Measurements from ENCODE around the gene ADGRV1. TPM values are rescaled to one million over a fixed set of nuclear protein-coding genes. Genes with fewer than 3 reads are reported as not detected.

Gene ADGRV1
- total RNA-seq, 4 donors from 2014 or later: 129 to 158 (median 145) TPM

- DNase-seq: no peak
- H3K36me3 ChIP-seq: no peaks in the 10 kb centered on the region
- no peak overlapping the region for H3K27ac ChIP-seq
- H3K4me3 ChIP-seq (replicated peaks in 1 of 3): no peak overlapping the region
- TF ChIP-seq CTCF (IDR thresholded peaks at IDR 0.05) (no peak), POLR2A (IDR thresholded peaks at IDR 0.05) (no peak)
- intact Hi-C loops (cut with DNase I): no loop called here
- H3K9me3 ChIP-seq: no peaks in the 10 kb centered on the region
- H3K27me3 ChIP-seq: no peaks in the 10 kb centered on the region
- H3K4me1 ChIP-seq: peaks cover 6 to 7% of the 10 kb centered on the region in 2 donors
- 95 to 98% methylated on average over 2 of the region's 2 CpGs for WGBS, 2 donors
These were observed 648.1 kb downstream of the ADGRV1 start for GRCh38 chr5:91206734-91207133.

GRCh38 chr5:91207248-91207647 lies 648.7 kb downstream of the ADGRV1 start:
- DNase-seq: no peak
- H3K27me3 ChIP-seq: no peaks in the 10 kb centered on the region
- no peak overlapping the region for H3K4me3 ChIP-seq (replicated peaks in 1 of 3)
- intact Hi-C loops (cut with DNase I): no loop called here
- H3K27ac ChIP-seq: no peak overlapping the region
- H3K4me1 ChIP-seq: peaks cover 11 to 12% of the 10 kb centered on the region in 2 donors
- TF ChIP-seq POLR2A (IDR thresholded peaks at IDR 0.05): no peak
- TF ChIP-seq CTCF (IDR thresholded peaks at IDR 0.05): no peak
- no peaks in the 10 kb centered on the region for H3K9me3 ChIP-seq
- H3K36me3 ChIP-seq: no peaks in the 10 kb centered on the region
- WGBS, 2 donors: 87 to 91% methylated on average over 3 of the region's 3 CpGs

GRCh38 chr5:91211997-91212713 lies 653.6 kb downstream of the ADGRV1 start:
- TF ChIP-seq CTCF (IDR thresholded peaks at IDR 0.05) (no peak), POLR2A (IDR thresholded peaks at IDR 0.05) (no peak)

GRCh38 chr5:91212714-91213092 lies 654.1 kb downstream of the ADGRV1 start:
- H3K4me1 ChIP-seq: peaks cover 19 to 21% of the 10 kb centered on the region in 2 donors
- TF ChIP-seq CTCF (IDR thresholded peaks at IDR 0.05) (no peak), POLR2A (IDR thresholded peaks at IDR 0.05) (no peak)
- H3K27me3 ChIP-seq: no peaks in the 10 kb centered on the region
- 55 to 72% methylated on average over 1 of the region's 1 CpG for WGBS, 2 donors
- intact Hi-C loops (cut with DNase I): no loop called here
- peak overlapping the region; percentile 2 to 58 (median 36) for H3K27ac ChIP-seq
- H3K9me3 ChIP-seq: no peaks in the 10 kb centered on the region
- no peak overlapping the region for H3K4me3 ChIP-seq (replicated peaks in 1 of 3)
- no peaks in the 10 kb centered on the region for H3K36me3 ChIP-seq
- no peak for DNase-seq

More at GRCh38 chr5:91211997-91212713, 653.6 kb downstream of the ADGRV1 start:
- no peaks in the 10 kb centered on the region for H3K36me3 ChIP-seq
- no peak overlapping the region for H3K4me3 ChIP-seq (replicated peaks in 1 of 3)
- H3K27ac ChIP-seq: peak overlapping the region; percentile 2 to 58 (median 55)
- 51 to 54% methylated on average over 6 of the region's 6 CpGs for WGBS, 2 donors
- intact Hi-C loops (cut with DNase I): no loop called here
- H3K27me3 ChIP-seq: no peaks in the 10 kb centered on the region
- H3K9me3 ChIP-seq: no peaks in the 10 kb centered on the region
- peaks cover 19 to 21% of the 10 kb centered on the region in 2 donors for H3K4me1 ChIP-seq
- DNase-seq: no peak

Other genes starting within 250 kb of the ADGRV1 start
- 10 to 100 TPM in 3 of 4 donors, 1 to 10 TPM in 1; 8.4 to 17.3 (median 13.4) TPM for gene CETN3, start 149.0 kb upstream of the ADGRV1 start, total RNA-seq
- gene MBLAC2, start 84.0 kb upstream of the ADGRV1 start, total RNA-seq: 1 to 10 TPM; 5.1 to 7.4 (median 6.5) TPM
- gene POLR3G, start 83.9 kb upstream of the ADGRV1 start, total RNA-seq: 1 to 10 TPM; 1.0 to 4.0 (median 1.8) TPM
- gene LYSMD3, start 29.2 kb upstream of the ADGRV1 start, total RNA-seq: 10 to 100 TPM; 20.9 to 32.7 (median 27.2) TPM

Data from thyroid gland (tissue), 4 donors.